GM19043 (cell line): Measurements from ENCODE around the gene NXNL1.

Experiments used
- ATAC-seq: cut with Tn5 transposase; IDR thresholded peaks from one replicate; pipeline ENCODE4 v1.9.1; 2021; ENCODE audit warnings: low read depth; ENCODE audit not compliant: unreplicated experiment

Gene NXNL1

DNA sequence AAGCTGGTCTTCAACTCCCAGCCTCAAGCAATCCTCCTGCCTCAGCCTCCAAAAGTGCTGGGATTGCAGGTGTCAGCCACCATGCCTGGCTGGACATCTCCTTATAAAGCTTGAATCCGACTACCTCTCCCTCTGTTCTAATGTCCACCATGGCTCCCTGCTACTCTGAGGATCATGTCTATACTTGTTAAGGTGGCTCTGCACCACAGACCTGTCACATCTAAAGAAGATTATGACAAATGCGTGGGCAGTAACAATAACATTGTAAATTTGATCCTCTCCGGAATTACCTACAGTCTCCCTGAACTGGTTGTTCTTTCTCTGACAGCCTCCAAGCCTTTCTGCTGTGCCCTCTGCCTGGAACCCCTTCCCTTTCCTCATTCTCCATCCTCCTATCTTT, 1.8 kb downstream of the NXNL1 start:
- no peak for ATAC-seq

DNA sequence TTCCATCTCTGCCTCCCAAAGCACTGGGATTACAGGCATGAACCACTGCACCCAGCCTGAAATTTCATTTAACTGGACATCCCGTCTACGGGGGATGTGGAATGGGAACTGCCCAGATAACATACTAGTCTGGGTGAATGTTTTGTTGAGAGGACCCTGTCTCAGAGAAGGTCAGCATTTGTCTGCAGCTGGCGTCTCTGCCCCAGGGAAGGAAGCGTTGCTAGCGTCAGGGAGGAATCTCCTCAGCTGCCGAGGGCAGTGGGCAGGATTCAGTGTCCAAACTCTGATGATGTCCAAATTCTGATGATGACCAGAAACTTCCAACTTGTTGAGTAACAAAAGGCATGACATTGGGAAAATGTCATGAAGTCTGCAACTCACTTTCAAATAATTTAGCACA, 3.1 kb downstream of the NXNL1 start:
- ATAC-seq: no peak

- ATAC-seq: no peak
Observed at GRCh38 chr19:17456127-17456526, 4.6 kb downstream of the NXNL1 start.

- no peak for ATAC-seq
Observed at GRCh38 chr19:17455308-17456123, 5.2 kb downstream of the NXNL1 start.

DNA sequence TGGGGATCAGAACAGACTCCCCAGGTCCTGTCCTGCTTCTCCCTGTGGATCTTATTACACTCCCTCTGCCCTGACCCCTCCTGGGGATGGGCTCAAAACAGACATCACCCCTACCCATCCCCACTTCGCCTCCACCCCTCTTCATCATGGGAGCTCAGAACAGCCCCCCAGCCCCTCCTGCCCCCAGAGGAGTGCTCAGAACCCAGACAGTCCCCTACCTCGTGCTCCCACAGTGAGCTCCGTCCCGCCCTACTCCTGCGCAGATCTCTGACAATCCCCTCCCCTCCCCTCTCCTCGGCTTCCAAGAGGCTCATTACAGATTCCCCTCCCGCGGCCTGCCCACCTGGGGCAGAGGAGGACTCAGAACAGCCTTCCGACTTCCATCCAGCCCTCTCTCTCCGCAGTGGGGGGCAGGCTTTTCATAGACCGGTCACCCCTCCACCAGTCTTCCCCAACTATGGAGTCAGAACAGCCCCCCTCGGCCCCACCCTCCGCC, 6.1 kb downstream of the NXNL1 start:
- no peak for ATAC-seq

- ATAC-seq: no peak
Observed at GRCh38 chr19:17451820-17452219, 8.9 kb downstream of the NXNL1 start.

DNA sequence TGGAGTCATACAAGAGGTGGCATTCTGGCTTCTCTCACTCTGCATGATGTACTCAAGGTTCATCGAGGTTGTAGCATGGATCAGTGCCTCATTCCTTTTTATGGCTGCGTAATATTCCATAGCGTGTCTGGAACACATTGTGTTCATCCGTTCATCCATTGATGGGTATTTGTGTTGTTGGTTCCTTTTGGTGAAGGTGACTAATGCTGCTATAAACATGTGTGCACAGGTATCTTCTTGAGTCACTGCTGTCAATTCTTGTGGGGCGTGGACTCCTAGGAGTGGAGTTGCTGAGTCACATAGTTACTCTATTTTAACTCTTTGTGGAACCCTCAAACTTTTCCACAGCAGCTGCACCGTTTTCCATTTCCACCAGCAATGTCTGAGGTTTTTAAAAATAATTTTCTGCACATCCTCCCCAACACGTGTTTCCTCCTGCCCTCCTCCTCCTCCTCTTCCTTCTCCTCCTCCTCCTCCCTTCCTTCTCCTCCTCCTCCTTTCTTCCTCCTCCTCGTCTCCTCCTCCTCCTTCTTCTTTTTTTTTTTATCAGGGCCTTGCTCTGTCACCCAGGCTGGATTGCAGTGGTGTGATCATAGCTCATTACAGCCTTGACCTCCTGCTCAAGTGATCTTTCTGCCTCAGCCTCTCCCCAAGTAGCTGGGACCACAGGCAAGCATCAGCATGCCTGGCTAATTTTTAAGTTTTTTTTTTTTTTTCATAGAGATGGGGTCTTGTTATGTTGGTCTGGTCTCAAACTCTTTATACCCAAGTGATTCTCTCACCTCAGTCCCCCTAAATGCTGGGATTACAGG, 10.3 kb downstream of the NXNL1 start:
- ATAC-seq: no peak

- ATAC-seq: no peak
Observed at GRCh38 chr19:17448131-17448967, 12.4 kb downstream of the NXNL1 start, which contains the start of gene TMEM221. Gene TMEM221 (minus strand): TSS chr19:17448668. CDS start chr19:17448462, 206 bp downstream.

DNA sequence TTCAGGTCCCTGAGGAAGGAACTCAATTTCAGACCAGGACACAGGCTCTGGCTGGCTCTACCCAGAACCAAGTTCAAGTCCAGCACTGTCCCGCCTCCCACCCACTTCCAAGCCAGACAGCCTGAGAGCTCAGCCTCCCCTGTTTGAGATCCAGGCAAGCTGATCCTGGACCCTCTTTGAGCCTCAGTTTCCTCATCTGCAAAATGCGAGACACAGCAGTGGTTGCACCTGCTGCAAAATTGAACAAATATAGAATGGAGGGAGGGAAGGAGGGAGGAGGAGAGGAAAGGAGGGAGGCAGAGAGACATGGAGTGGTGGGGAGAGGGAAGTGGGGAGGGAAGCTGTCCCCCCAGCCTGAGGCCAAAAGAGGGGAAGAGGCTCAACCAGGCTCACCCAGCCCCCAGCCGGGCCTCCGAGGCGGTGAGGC, 13.0 kb downstream of the NXNL1 start:
- ATAC-seq: no peak

DNA sequence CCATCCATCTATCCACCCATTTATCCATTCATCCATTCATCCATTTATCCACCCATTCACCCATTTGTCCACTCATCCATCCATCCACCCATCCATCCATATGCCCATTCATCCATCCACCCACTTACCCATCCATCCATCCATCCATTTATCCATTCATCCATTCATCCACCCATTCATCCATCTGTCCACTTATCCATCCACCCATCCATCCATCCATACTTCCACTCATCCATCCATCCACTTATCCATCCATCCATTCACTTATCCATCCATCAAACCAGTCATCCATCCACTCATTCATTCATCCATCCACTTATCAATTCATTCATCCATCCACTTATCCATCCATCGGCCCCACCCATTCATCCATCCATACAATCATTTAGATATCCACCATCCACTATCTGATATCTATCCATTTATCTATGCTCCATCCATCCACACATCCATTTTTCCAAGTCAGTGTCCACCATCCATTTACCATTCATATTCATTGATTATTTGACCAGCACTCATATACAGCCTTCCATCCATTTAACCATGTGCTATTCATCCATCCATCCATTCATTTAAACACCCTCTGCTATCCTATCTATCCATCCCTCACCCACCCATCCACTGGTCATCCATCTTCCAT, 15.1 kb downstream of the NXNL1 start:
- no peak for ATAC-seq

DNA sequence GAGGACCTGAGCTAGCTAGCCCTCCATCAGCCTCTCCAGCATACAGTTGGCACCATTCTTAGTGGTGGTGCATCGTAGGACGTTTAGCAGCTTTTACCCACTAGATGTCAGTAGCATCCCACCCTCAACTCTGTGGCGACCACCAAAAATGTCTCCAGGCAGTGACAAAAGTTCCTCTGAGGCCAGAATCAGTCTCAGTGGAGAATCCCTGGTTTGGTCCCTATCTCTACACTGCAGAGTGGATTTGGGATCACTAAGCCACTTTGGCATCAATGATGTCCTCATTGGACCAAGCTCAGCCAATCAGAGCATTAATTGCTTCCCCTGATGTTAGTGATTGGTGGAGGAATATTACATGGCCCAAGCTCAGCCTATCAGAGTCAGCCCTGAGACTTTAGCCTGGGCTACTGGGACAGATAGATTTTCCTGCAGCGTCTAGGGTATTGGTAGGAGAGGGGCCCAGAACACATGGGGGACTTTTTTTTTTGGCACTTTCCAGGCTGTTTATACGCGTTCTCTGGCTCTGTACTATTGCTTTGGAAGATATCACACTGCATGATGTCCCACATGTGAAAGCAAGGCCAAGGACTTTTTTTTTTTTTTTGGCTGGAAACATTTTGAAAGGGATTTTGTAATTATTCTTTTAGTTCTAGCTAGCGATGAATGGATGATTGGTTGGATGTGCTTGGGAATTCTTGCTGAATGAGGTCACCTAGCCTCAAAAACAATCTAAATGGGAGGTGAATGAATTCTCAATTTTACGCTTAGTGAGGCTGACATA, 19.3 kb downstream of the NXNL1 start:
- ATAC-seq: no peak

DNA sequence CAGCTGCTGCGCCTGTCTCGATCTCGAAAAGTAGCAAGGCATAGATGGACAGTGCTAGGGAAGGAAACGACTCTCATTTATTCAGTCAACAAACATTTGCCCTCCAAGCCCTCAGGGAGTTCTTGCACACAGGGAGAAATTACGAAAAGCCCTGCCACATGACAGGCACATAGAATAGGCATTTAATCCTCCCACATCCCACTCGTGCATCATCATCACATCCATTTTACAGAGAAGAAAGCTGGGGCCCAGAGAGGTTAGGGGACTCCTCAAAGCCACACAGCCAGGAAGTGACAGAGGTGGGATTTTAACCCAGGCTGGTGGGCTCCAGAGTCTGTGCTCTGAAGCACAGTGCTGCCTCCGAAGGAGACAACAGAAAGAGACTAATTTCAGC, 23.9 kb downstream of the NXNL1 start:
- ATAC-seq: no peak

DNA sequence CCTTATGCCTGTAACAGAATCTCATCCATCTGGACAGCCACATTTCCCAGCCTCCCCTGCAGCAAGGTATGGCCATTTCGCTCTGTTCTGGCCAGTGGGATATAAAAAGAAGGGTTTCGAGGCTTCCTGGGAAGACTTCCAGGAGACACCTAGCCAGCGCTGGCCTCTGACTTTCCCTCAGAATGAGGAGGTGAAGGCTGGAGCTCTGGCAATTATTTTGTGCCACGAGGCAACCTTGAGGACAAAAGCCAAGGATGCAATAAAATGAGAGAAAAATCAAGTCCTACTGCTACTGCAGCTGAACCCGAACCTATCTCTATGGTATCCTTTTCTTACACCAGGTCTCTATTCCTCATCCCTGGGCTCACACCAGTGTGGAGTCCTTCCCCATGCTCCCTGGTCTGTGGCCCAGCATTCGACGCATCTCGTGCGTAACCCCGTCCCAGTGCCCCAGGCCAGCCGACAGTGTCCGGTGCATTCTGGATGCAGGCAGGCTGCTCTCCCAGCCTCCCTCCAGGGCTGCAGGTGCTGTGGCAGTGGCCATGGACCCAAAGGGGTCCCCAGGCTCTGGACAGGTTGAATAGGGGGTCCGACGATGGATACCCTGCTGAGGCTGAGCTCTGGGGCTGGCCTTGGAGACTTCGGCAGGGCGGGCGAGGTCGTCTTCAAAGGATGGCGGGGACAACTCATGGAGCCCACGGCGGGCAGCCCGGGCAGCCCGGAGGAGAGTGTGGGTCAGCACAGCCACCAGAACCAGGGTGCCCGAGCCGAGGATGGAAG, 24.4 kb downstream of the NXNL1 start:
- no peak for ATAC-seq

DNA sequence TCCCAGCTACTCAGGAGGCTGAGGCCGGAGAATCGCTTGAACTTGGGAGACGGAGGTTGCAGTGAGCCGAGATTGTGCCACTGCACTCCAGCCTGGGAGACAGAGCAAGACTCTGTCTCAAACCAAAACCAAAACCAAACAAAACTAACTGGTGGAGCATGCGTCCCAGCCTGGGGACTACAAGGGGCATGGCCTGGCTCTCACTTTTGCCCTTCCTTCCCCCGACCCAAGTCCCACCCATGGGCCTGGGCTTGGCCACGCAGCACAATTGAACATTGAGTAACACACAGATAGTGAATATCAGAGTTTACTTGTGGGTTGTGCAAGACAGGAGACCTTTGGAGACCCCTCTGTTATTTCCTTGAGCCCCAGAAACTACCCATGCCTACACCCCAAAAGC, 25.5 kb downstream of the NXNL1 start:
- ATAC-seq: no peak

- ATAC-seq: no peak
Observed at GRCh38 chr19:17431417-17431816, 29.3 kb downstream of the NXNL1 start.

DNA sequence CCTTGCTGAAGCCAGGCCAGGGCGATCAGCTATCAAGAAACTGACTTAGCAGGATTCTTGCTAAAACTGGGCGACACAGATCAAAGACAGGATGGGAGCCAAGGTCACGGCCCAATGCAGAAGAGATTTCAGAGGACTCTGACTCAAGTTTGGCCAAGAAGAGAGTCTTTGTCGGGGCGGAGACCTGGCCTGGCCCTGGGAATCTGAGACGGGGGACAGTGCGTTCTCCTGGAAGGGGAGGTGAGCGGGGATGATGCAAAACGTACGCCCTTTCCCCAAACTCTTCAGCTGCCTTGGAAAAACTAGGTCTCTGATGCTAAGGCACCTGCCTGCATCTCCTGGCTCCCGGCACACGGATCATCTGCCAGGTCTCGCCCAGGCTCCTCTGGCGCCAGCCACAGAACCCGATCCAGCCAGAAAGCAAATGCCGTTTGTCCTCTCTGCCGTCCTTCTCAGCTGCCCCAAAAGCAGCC, 31.0 kb downstream of the NXNL1 start:
- ATAC-seq: no peak

DNA sequence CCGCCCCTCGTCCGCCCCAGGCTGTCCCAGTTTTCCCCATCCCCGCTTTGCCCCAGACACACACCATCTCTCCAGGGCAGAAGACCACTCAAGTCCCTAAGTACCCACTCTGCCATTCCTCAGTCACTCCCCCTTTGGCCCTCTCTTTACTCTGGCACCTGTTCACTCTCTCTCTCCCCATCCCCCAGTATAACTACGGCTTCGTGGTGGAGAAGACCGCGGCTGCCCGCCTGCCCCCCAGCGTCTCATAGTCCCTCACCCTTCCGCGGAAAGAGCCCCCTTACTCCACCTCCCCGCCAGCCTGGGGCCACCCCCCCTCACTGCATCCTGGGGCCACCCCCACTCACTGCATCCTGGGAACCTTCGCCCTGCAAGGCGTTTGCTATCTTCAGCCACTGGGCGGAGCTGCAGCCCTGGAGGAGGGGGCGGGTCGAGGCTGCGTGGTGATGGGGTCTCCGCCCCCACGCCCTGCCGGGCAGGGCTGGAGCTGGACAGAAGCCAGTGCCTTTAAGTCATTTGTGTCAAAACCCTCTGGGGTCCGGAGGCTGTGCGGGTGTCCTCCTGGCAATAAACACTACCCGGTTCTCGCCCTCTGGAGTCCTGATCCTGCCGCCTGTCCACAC, 35.9 kb downstream of the NXNL1 start:
- no peak for ATAC-seq
